ENCODE measurements around the gene SLC35E1.
"Not testable (repeated sequence)": the region's sequence is repeated elsewhere in the genome, so short reads cannot be mapped to it uniquely, and the experiment has no call there.

Gene SLC35E1

GRCh38 chr19:16525751-16526481 lies 46.3 kb downstream of the SLC35E1 start:
- in situ Hi-C loops (cut with MboI; ENCODE audit: low sequenced_read_pairs): no loop called here

GRCh38 chr19:16524991-16525734 lies 47.1 kb downstream of the SLC35E1 start:
- in situ Hi-C loops (cut with MboI; ENCODE audit: low sequenced_read_pairs): no loop called here

GRCh38 chr19:16522559-16523377 lies 49.4 kb downstream of the SLC35E1 start:
- in situ Hi-C loops (cut with MboI; ENCODE audit: low sequenced_read_pairs): no loop called here

GRCh38 chr19:16521715-16522289 lies 50.4 kb downstream of the SLC35E1 start:
- in situ Hi-C loops (cut with MboI; ENCODE audit: low sequenced_read_pairs): no loop called here

- in situ Hi-C loops (cut with MboI; ENCODE audit: low sequenced_read_pairs): no loop called here
These were observed 51.1 kb downstream of the SLC35E1 start for GRCh38 chr19:16520986-16521624.

DNA sequence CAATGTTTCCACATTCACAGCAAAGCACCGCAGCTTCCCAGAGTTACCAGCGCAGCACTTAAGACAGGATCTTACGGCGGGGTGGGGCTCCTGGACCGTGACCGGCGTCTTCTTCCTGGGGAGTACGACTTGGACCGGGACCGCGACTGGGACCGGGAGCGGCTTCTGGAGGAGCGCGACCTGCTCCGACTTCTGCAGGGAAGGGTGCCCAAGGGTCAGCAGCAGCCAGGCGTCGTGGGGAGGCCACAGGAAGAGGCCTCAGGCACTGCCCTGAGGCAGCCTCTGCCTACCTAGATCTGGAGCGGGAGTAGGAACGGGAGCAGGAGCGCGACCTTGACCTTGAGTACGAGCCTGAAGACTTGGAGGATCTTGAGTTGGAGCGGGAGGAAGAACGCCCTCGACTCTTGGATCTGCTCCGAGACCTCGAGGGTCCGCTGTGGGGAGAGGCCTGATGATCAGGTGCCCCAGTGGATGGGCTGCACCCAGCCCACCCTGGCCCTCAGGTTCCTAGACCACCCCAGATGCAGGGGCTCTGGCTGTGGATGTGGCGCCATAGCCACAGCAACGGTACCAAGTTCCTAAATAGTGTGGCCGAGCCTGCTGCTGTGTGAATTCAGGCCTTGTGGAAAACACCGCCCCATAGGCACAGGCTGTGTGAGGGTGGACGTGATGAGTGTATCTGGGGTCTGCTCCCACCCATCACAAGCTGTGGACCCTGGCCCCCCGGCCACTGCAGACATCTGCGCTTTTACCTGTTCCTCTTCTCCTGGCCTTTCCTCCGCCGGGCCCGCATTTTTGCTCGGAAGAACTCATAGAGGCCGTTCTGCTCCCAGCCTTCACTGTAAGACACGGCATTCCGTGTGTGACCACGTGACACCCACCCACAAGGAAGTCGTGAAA lies 51.9 kb downstream of the SLC35E1 start:
- in situ Hi-C loops (cut with MboI; ENCODE audit: low sequenced_read_pairs): no loop called here

- in situ Hi-C loops (cut with MboI; ENCODE audit: low sequenced_read_pairs): no loop called here
These were observed 53.0 kb downstream of the SLC35E1 start for GRCh38 chr19:16519230-16519687.

- in situ Hi-C loops (cut with MboI; ENCODE audit: low sequenced_read_pairs): no loop called here
These were observed 53.6 kb downstream of the SLC35E1 start for GRCh38 chr19:16518483-16519229.

DNA sequence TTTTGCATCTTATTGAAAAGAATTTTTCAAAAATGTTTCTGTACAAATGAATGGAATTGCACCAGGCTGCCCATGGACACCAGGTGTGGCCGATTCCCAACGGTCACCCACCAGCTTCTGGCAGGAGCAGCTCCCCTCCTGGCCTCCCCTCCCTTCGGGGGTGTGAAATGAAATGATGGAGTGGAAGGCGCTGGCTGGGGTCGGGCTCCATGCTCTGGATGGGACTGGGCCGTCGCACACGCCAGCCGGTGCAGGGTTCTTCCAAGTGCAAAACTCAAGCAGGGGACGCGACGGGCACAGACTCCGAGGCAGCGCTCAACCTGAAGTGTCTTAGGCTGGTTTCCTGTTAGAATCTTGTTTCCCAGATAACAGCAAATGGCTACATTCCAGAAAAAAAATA lies 54.2 kb downstream of the SLC35E1 start:
- in situ Hi-C loops (cut with MboI; ENCODE audit: low sequenced_read_pairs): no loop called here

DNA sequence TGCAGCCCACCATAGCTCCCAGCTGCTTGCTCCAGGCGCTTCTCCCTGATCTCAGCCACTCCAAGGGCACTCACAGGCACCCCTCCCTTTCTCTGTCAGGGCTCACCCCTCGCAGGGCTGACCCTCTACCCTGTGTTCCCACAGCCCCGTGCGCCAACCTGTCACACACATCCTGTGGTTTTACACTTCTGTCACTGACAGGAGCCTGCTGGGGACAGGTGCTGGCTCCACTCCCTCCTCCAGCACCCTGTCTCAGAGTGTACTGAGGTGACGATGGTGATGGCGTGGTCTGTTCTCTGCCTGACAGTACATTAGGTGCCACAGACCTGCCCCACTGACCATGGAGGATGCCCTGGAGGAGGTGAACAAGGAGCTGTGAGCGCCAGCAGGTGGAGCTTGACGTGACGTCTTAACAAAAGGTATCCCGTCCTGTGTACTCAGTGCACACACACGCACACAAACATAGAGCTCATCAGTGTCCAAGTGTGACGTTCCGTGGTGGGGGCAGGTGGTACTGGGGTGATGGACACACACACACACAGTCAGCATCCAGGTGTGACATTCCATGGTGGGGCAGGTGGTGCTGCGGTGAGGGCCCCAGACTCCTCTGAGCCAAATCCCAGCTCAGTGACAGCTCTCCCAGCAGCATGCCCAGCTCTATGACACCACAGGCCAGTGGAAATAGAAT lies 55.1 kb downstream of the SLC35E1 start:
- in situ Hi-C loops (cut with MboI; ENCODE audit: low sequenced_read_pairs): no loop called here

- in situ Hi-C loops (cut with MboI; ENCODE audit: low sequenced_read_pairs): no loop called here
These were observed 55.8 kb downstream of the SLC35E1 start for GRCh38 chr19:16516381-16516780.

GRCh38 chr19:16514383-16515019 lies 57.7 kb downstream of the SLC35E1 start:
- in situ Hi-C loops (cut with MboI; ENCODE audit: low sequenced_read_pairs): no loop called here

GRCh38 chr19:16512611-16513010 lies 59.6 kb downstream of the SLC35E1 start:
- in situ Hi-C loops (cut with MboI; ENCODE audit: low sequenced_read_pairs): not testable (repeated sequence)

- in situ Hi-C loops (cut with MboI; ENCODE audit: low sequenced_read_pairs): no loop called here
These were observed 62.8 kb downstream of the SLC35E1 start for GRCh38 chr19:16509141-16510061.

DNA sequence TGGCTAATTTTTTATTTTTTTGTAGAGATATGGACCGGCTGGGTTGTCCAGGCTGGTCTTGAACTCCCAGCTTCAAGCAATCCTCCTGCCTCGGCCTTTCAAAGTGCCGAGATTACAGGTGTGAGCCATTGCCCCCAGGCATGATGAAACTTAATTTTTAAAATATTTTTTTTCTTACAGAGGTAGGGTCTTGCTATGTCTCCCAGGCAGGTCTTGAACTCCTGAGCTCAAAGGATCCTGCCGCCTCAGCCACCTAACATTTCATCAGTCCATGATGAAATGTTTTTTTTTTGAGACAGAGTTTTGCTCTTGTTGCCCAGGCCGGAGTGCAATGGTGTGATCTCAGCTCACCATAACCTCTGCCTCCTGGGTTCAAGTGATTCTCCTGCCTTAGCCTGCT lies 63.7 kb downstream of the SLC35E1 start:
- in situ Hi-C loops (cut with MboI; ENCODE audit: low sequenced_read_pairs): no loop called here

DNA sequence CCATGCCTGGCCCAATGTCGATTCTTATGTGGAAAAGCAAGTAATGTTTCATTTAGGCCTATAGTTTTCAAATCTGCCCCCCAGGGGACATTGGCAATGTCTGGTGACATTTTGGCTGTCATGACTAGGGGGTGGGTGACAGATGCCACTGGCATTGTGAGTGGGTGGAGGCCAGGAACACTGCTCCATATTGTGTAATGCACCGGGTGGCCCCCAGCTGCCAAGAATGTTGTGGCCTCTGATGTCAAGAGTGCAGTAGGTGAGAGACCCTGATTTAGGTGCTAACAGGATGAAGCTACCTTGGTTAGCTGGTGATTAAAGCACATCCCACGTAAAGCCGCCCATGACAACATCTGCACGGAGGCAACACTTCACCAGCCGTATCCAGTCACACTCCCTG lies 65.3 kb downstream of the SLC35E1 start:
- in situ Hi-C loops (cut with MboI; ENCODE audit: low sequenced_read_pairs): no loop called here

DNA sequence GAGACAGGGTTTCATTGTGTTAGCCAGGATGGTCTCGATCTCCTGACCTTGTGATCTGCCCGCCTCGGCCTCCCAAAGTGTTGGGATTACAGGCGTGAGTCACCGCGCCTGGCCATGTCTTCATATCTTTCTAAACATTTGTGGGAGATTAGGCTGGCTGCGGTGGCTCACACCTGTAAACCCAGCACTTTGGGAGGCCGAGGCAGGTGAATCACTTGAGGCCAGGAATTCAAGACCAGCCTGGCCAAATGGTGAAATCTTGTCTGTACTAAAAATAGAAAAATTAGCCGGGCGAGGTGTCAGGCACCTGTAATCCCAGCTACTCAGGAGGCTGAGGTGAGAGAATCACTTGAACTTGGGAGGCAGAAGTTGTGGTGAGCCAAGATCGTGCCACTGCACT lies 66.1 kb downstream of the SLC35E1 start:
- in situ Hi-C loops (cut with MboI; ENCODE audit: low sequenced_read_pairs): not testable (repeated sequence)
